LNCaP clone FGC (cell line): Measurements from ENCODE around the gene GLE1.

ENCODE experiments used
- DNase-seq: peaks from one replicate; pipeline ENCODE4 v3.0.0-alpha.2; 2011; ENCODE audit warnings: low read depth
- H3K4me3 ChIP-seq: 2 replicates; pipeline ENCODE4 v1.5.1; 2011; ENCODE audit warnings: mild to moderate bottlenecking, low read depth, low read length, control low read depth
- TF ChIP-seq, protein P1 (sequence below): IDR thresholded peaks from 2 replicates; pipeline ENCODE4 v1.5.1; 2012; ENCODE audit warnings: mild to moderate bottlenecking; ENCODE audit not compliant: control insufficient read depth, insufficient read depth; ENCODE audit errors: extremely low read depth

The GLE1 gene

DNA sequence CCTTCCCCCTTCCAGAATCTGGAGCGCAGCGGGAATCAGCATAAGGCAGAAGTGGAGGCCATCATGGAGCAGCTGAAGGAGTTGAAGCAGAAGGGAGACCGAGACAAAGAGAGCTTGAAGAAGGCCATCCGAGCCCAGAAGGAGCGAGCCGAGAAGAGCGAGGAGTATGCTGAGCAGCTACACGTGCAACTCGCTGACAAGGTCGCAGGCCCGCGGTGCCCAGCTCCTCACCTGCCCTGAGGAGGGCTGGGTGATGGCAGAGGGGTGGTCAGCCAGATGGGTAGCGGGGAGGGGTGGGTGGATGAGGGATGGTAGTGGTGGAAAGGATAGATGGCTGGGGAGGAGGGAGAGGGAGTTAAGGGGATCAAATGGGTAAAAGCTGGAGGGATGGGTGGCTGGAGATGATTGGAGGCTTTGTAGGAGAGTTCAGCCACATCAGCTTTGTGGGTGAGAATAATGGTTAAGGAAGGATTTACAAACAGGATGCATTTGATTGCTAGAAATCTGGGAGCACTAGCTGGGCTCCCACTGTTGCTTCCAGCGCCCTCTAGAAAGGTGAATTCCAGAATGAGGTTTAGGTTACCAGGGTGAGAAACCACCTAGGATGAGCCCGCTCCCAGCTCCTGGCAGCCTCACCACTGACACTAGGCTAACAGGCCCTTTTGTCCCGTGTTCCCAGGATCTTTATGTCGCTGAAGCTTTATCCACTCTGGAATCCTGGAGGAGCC is 19.7 kb upstream of the GLE1 start:
- no peak overlapping the region for H3K4me3 ChIP-seq
- TF ChIP-seq, protein P1, sequence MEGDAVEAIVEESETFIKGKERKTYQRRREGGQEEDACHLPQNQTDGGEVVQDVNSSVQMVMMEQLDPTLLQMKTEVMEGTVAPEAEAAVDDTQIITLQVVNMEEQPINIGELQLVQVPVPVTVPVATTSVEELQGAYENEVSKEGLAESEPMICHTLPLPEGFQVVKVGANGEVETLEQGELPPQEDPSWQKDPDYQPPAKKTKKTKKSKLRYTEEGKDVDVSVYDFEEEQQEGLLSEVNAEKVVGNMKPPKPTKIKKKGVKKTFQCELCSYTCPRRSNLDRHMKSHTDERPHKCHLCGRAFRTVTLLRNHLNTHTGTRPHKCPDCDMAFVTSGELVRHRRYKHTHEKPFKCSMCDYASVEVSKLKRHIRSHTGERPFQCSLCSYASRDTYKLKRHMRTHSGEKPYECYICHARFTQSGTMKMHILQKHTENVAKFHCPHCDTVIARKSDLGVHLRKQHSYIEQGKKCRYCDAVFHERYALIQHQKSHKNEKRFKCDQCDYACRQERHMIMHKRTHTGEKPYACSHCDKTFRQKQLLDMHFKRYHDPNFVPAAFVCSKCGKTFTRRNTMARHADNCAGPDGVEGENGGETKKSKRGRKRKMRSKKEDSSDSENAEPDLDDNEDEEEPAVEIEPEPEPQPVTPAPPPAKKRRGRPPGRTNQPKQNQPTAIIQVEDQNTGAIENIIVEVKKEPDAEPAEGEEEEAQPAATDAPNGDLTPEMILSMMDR: no peak
- DNase-seq: no peak

DNA sequence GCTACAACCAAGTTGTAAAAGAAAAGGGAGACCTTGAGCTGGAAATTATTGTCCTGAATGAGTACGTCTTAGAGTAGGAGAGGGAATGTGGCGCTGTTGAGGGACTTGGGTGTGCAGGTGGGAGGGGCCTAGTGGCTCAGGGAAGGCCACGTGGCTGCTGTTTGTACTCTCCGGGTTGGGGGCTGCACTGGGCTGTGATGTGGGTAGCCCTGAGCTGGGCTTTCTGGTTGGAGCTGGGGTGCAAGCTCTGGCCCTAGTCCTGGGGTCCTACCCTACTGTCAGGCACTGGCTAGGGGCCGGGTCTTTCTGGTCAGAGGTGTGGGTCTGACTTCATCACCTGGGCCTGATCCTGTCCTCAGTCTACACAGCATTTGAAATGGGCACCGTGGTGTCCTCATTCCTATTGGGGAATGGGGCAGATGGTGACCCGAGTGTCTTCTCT is 19.1 kb upstream of the GLE1 start:
- H3K4me3 ChIP-seq: no peak overlapping the region
- DNase-seq: no peak
- TF ChIP-seq, protein P1: no peak

GRCh38 chr9:128486201-128486600 is 18.3 kb upstream of the GLE1 start:
- TF ChIP-seq, protein P1: no peak
- no peak overlapping the region for H3K4me3 ChIP-seq
- DNase-seq: no peak

DNA sequence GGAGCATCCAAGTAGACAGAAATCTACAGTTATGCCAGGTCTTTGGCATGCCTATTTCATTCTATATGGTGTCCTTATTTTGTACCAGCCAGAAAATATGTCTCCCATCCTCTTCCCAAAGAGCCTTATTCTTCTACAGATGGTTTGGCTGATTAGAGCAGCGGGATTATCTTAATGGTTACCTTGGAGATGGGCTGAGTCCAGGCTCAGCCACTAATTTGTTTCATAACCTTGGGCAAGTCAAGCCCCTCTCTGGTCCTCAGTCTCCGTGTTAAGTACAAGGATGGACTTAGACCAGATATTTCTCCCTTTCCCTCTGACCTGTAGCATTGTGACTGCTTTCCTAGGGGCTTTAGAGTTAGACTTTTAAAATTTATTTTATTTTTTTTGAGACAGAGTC is 11.1 kb upstream of the GLE1 start:
- DNase-seq: no peak
- TF ChIP-seq, protein P1: no peak
- H3K4me3 ChIP-seq: no peak overlapping the region

- DNase-seq: no peak
- TF ChIP-seq, protein P1: no peak
Measured at GRCh38 chr9:128494108-128494745, 10.3 kb upstream of the GLE1 start.

GRCh38 chr9:128494746-128495129 is 9.8 kb upstream of the GLE1 start:
- TF ChIP-seq, protein P1: no peak
- no peak for DNase-seq
- no peak overlapping the region for H3K4me3 ChIP-seq

More at GRCh38 chr9:128494108-128494745, 10.3 kb upstream of the GLE1 start:
- H3K4me3 ChIP-seq: no peak overlapping the region
